Keratinocyte (primary cell): ENCODE data around the gene EYA4.

Experiments used
- CTCF ChIP-seq, 3 experiments: IDR thresholded peaks in 1 of 3; conservative IDR thresholded peaks in 1 of 3; optimal IDR thresholded peaks in 1 of 3; 2 replicates in 2 of 3; 3 replicates in 1 of 3; pipeline versions ENCODE3 to v1.5.1; 2011; ENCODE audit warnings: low read length in 3 of 3, mild to moderate bottlenecking in 3 of 3, moderate library complexity in 2 of 3, control low read depth in 1 of 3, inconsistent platforms in 1 of 3; ENCODE audit not compliant: insufficient read depth in 2 of 3; ENCODE audit errors: extremely low read depth in 1 of 3
- EZH2 ChIP-seq: IDR thresholded peaks from one replicate; pipeline ENCODE4 v1.6.1; 2012; ENCODE audit warnings: inconsistent platforms, mild to moderate bottlenecking, low read length, moderate library complexity

- TF ChIP-seq CTCF (optimal IDR thresholded peaks at IDR 0.05 in 1 of 3, IDR thresholded peaks at IDR 0.05 in 1 of 3, conservative IDR thresholded peaks at IDR 0.05 in 1 of 3; ENCODE audit: extremely low read depth in 1 of 3, insufficient read depth in 2 of 3, low read length in 3 of 3): no peak
- no peak for TF ChIP-seq EZH2
These were observed 261.5 kb downstream of the EYA4 start for GRCh38 chr6:133502441-133503335.
